ENCODE data around the gene GPRC5D. TPM values are rescaled to one million over a fixed set of nuclear protein-coding genes. Genes with fewer than 3 reads are reported as not detected.

GPRC5D gene
- total RNA-seq, 1 experiment from 2014 or later: not detected

- no peak overlapping the region for H3K4me3 ChIP-seq
- no peaks in the 10 kb centered on the region for H3K27me3 ChIP-seq
- no peaks in the 10 kb centered on the region for H3K9me3 ChIP-seq
- DNase-seq: no peak
- peaks cover 21% of the 10 kb centered on the region for H3K36me3 ChIP-seq
Measured at GRCh38 chr12:12903642-12904609, 48.0 kb downstream of the GPRC5D start.

GRCh38 chr12:12902036-12902435 lies 49.9 kb downstream of the GPRC5D start:
- no peak overlapping the region for H3K4me3 ChIP-seq
- DNase-seq: no peak

GRCh38 chr12:12901158-12901791 lies 50.7 kb downstream of the GPRC5D start:
- DNase-seq: peak; percentile 75
- Histone ChIP-seq H3K9me3 (no peaks in the 10 kb centered on the region), H3K36me3 (peaks cover 12% of the 10 kb centered on the region), H3K4me3 (0 out of 2 replicates have a peak overlapping the region, but pooled peaks have one; percentile 8), H3K27me3 (no peaks in the 10 kb centered on the region)

More at GRCh38 chr12:12902036-12902435, 49.9 kb downstream of the GPRC5D start:
- H3K27me3 ChIP-seq: no peaks in the 10 kb centered on the region
- H3K9me3 ChIP-seq: no peaks in the 10 kb centered on the region
- peaks cover 15% of the 10 kb centered on the region for H3K36me3 ChIP-seq

GRCh38 chr12:12900786-12901157 lies 51.2 kb downstream of the GPRC5D start:
- no peak overlapping the region for H3K4me3 ChIP-seq
- DNase-seq: no peak

GRCh38 chr12:12899530-12900380 lies 52.2 kb downstream of the GPRC5D start:
- peak; percentile 61 for DNase-seq
- no peaks in the 10 kb centered on the region for H3K27me3 ChIP-seq
- H3K9me3 ChIP-seq: no peaks in the 10 kb centered on the region
- peaks cover 9% of the 10 kb centered on the region for H3K36me3 ChIP-seq
- no peak overlapping the region for H3K4me3 ChIP-seq

More at GRCh38 chr12:12900786-12901157, 51.2 kb downstream of the GPRC5D start:
- Histone ChIP-seq H3K27me3 (no peaks in the 10 kb centered on the region), H3K9me3 (no peaks in the 10 kb centered on the region), H3K36me3 (peaks cover 9% of the 10 kb centered on the region)

- Histone ChIP-seq H3K36me3 (peaks cover 9% of the 10 kb centered on the region), H3K27me3 (no peaks in the 10 kb centered on the region), H3K9me3 (no peaks in the 10 kb centered on the region), H3K4me3 (no peak overlapping the region)
- no peak for DNase-seq
Measured at GRCh38 chr12:12898911-12899511, 53.0 kb downstream of the GPRC5D start.

- Histone ChIP-seq H3K36me3 (peaks cover 4% of the 10 kb centered on the region), H3K4me3 (no peak overlapping the region), H3K9me3 (no peaks in the 10 kb centered on the region), H3K27me3 (no peaks in the 10 kb centered on the region)
- no peak for DNase-seq
Measured at GRCh38 chr12:12898136-12898717, 53.7 kb downstream of the GPRC5D start.

GRCh38 chr12:12897302-12897701 lies 54.7 kb downstream of the GPRC5D start:
- Histone ChIP-seq H3K4me3 (no peak overlapping the region), H3K27me3 (no peaks in the 10 kb centered on the region), H3K36me3 (peaks cover 4% of the 10 kb centered on the region), H3K9me3 (no peaks in the 10 kb centered on the region)
- DNase-seq: no peak

- H3K36me3 ChIP-seq: peaks cover 4% of the 10 kb centered on the region
- no peaks in the 10 kb centered on the region for H3K9me3 ChIP-seq
- H3K27me3 ChIP-seq: no peaks in the 10 kb centered on the region
- DNase-seq: peak; percentile 30
- no peak overlapping the region for H3K4me3 ChIP-seq
Measured at GRCh38 chr12:12896260-12896659, 55.7 kb downstream of the GPRC5D start.

- Histone ChIP-seq H3K36me3 (no peaks in the 10 kb centered on the region), H3K9me3 (no peaks in the 10 kb centered on the region), H3K4me3 (peak overlapping the region; percentile 51), H3K27me3 (no peaks in the 10 kb centered on the region)
- no peak for DNase-seq
Measured at GRCh38 chr12:12893438-12893837, 58.5 kb downstream of the GPRC5D start.

GRCh38 chr12:12892681-12893141 lies 59.3 kb downstream of the GPRC5D start:
- DNase-seq: no peak
- H3K27me3 ChIP-seq: no peaks in the 10 kb centered on the region
- no peaks in the 10 kb centered on the region for H3K9me3 ChIP-seq
- H3K4me3 ChIP-seq: peak overlapping the region; percentile 51
- no peaks in the 10 kb centered on the region for H3K36me3 ChIP-seq

- DNase-seq: no peak
- Histone ChIP-seq H3K27me3 (no peaks in the 10 kb centered on the region), H3K9me3 (no peaks in the 10 kb centered on the region), H3K4me3 (peak overlapping the region; percentile 51), H3K36me3 (no peaks in the 10 kb centered on the region)
Measured at GRCh38 chr12:12891881-12892355, 60.1 kb downstream of the GPRC5D start.

- Histone ChIP-seq H3K9me3 (no peaks in the 10 kb centered on the region), H3K27me3 (no peaks in the 10 kb centered on the region), H3K4me3 (peak within 1 kb of the TSS; percentile 51), H3K36me3 (no peaks in the 10 kb centered on the region)
- peak; percentile 97 for DNase-seq
Measured at GRCh38 chr12:12891080-12891880, 60.7 kb downstream of the GPRC5D start, which contains the start of gene GPRC5A. Gene GPRC5A (plus strand): TSS chr12:12891562. CDS start chr12:12908250, 16,688 bp downstream.
